Suppressor macrophage treated with lipopolysaccharide for 1 hour (primary cell): ENCODE data around the gene CDC34.
A peak's percentile ranks its signal among the peaks of the same experiment; 100 is the strongest.

Experiments
- DNase-seq, 3 donors: peaks; one replicate each; pipeline ENCODE4 v3.0.0-alpha.2; 2020 to 2022

Gene CDC34

DNA sequence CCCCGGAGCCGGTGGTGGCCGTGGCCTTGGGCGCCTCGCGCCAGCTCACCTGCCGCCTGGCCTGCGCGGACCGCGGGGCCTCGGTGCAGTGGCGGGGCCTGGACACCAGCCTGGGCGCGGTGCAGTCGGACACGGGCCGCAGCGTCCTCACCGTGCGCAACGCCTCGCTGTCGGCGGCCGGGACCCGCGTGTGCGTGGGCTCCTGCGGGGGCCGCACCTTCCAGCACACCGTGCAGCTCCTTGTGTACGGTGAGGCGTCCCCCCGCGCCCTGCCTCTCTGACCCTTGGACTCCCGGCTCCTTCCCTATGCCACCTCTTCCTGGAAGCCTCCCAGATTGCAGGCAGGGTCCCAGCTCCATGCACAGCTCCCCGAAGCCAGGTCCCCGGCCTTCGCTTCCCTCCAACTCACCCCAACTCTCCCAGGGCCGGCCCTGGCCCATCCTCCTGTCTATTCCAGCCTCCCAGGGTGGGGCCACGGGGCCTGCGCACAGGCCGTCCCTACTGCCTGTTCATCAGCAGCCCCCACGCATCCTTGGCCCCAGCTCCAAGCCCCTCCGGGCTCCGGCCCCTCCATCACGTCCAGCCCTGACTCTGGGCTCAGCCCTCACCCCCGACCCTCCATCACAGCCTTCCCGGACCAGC, 33.6 kb upstream of the CDC34 start:
- DNase-seq = peak in 1 of 3 donors; percentile 13

DNA sequence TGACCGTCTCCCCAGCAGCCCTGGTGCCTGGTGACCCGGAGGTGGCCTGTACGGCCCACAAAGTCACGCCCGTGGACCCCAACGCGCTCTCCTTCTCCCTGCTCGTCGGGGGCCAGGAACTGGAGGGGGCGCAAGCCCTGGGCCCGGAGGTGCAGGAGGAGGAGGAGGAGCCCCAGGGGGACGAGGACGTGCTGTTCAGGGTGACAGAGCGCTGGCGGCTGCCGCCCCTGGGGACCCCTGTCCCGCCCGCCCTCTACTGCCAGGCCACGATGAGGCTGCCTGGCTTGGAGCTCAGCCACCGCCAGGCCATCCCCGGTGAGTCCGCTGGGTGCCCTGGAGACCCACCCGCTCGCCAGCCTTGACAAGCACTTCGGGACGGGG, 33.1 kb upstream of the CDC34 start:
- DNase-seq = no peak

DNA sequence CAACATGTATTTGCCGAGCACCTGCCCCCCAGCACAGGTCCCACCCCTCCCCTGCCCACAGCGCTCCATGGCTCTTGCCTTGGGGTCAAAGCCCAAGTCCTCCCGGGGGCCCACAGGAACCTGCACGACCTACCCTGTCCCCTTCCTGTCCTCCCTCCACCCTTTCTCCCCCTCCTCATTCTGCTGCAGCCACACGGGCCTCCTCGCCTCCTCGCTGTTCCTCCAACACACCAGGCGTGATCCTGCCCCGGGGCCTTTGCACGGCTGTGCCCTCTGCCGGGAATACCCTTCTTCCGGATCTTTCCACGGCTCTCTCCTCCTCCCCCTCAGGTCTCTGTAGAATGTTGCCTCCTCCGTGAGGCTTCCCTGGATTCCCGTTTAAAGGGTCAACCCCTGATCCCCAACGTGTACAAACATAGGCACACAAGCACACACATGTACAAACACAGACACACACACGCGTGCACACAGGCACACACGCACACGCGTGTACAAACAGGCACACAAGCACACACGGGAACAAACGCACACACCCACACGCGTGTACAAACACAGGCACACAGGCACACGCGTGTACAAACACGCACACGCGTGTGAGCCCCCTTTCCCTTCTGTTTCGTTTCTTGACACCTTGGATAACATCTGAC, 32.5 kb upstream of the CDC34 start:
- DNase-seq = no peak

DNA sequence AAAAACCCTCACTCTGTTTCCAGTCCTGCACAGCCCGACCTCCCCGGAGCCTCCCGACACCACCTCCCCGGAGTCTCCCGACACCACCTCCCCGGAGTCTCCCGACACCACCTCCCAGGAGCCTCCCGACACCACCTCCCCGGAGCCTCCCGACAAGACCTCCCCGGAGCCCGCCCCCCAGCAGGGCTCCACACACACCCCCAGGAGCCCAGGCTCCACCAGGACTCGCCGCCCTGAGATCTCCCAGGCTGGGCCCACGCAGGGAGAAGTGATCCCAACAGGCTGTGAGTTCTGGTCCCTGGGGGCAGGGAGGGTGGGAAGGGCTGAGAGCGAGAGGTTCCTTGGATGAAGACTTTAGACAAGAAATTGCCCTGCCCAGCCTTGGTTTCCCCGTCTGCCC, 29.9 kb upstream of the CDC34 start:
- no peak for DNase-seq

DNA sequence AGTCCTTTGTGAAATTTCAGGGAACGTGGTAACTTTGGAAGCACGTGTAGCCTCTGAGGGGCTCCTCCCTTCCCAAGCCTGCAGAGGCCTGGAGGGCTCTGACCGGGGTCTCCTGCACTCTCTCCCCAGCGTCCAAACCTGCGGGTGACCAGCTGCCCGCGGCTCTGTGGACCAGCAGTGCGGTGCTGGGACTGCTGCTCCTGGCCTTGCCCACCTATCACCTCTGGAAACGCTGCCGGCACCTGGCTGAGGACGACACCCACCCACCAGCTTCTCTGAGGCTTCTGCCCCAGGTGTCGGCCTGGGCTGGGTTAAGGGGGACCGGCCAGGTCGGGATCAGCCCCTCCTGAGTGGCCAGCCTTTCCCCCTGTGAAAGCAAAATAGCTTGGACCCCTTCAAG, 26.9 kb upstream of the CDC34 start:
- DNase-seq = no peak

DNA sequence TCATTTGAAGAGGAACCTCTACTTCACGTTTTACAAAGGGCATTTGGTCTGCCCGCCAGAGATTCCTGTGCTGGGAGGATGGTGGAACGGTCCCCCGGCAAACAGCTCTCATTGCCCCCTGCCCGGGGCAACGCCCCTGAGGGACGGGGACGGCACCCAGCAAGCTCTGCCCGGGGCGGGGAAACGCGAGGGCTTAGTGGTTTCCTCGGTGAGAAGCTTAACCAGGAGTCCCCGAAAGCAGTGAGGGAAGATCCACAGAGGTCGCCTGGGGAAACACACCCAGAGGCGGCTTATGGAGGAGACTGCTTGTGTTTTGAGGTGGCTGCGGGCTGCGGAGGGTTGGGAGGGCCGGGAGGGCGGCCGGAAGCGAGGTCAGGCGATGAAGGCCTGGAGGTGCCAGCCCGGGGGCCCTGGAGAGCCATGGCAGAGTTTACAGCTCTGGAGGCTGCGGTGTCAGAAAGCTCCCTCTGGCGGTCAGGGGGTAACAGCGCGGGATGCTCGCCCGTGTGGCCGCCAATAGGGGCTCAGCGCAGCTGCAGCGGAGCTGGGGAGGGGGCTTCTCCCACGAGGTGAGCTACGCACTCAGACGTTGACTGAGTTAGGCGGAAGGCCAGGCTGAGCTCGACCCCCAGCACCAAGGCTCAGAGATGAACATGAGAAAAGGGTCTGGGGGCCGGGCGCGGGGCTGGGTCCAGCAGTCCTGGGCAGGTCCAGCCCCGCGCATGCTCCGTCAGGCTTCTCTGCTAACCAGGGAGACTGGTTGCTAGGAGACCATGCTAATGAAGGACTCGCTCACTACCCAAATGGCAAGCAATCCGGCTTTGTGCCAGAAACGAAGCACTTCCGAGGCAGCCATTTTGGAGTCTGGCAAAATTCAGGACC, 24.9 kb upstream of the CDC34 start:
- peak; percentile 86 to 98 (median 91) for DNase-seq

DNA sequence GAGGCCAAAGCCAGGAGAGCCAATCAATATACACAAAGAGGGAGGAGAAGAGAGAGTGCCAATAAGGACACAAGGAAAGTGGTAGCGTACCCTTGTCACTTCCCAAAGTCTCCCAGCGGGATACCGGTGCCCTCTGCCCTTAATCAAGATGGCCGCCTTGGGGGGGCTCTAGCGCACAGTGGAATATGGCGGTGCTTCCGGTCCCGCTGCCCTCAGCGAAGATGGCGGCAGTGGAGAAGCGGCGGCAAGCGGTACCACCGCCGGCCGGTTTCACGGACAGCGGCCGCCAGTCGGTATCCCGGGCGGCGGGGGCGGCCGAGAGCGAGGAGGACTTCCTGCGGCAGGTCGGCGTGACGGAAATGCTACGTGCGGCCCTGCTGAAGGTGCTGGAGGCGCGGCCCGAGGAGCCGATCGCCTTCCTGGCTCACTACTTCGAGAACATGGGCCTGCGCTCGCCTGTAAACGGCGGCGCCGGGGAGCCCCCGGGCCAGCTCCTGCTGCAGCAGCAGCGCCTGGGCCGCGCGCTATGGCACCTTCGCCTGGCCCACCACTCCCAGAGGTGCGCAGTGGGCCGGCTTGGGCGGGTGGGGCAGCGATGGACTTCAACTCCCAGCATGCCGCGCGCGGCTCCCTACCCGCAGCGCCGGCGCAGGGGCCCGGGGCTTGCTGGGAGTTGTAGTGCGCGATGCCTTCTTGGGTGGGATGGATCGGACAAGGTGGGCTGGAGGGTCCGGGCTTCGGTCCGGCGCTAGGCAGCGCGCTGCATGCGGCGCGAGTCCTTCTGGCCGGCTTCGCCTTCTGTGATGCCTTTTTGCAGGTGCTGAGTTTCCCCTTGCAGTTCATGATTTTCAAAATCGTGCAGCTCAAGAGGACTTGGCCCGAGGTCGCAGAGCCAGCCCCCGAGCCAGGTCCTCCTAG, 24.0 kb upstream of the CDC34 start, which contains the start of gene TPGS1:
Gene TPGS1, plus strand, starts transcription at position 212 of the 918 bp plus-strand sequence. Its CDS starts 10 bp downstream, at position 222.
- DNase-seq = peak; percentile 97 to 100 (median 100)

DNA sequence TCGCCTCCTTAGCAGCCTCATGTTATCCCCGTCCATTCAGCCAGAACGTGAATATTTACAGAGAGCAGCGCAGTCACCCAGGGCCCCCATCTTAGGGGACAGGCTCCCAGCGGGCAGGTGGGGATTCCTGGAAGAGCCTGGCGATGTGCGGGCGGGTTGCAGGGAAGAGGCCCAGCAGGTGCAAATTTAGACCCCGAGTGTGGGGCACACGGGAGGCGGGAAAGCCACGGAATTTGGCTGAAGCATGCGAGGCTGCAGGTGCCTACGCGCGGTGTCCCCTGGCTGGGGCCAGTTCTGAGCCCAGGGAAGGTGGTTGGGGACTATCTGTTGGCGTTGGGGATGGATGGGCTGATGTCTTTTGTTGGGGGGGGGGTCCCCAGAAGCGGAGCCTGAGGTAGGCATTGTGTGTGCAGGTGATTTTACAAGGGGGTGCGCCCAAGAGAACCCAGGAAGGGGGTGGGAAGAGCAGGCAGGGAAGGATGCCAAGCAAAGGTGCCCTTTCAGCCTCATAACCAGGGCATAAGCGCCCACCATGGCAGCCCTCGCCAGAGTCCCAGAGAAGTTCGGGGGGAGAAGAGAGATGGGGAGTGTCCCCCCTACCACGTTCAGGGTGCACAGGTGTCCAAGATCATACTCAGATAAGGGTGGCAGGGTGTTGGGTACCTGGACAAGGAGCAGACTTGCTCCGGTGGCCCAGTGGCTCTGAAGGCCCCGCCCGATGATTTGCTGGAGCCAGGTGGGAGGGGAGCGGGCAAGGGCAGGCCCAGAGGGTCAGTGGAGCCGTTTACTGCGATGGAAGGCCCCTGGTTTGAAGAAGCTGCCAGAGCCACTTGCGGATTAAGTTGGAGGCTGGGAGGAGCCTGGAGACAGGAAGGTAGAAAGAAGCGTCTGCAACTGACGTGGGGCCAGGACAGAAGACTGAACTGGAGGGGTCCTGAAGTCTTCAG, 23.1 kb upstream of the CDC34 start:
- no peak for DNase-seq

DNA sequence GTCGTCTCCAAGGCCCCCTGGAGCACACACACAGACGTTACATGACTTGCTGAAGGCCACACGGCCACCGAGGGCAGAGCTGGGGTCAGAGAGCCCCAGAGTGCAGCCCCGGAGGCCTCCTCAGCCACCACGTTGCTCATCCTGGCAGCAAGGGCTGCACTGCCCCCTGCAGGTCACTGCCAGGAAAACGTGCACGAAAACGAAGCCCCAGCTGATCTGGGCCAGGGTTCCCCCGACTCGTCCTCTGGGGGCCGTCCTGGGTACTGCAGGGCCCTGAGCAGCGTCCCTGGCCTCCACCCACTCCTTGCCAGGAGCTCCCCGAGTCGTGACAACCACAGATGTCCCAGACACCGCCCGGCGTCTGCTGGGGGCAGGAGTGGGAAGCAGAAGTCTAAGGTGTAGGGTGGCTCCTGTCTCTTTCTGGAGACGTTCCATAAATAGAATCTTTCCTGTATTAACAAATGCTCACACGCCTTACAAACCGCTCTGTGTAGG, 20.9 kb upstream of the CDC34 start:
- DNase-seq = peak; percentile 94 to 97 (median 96)

DNA sequence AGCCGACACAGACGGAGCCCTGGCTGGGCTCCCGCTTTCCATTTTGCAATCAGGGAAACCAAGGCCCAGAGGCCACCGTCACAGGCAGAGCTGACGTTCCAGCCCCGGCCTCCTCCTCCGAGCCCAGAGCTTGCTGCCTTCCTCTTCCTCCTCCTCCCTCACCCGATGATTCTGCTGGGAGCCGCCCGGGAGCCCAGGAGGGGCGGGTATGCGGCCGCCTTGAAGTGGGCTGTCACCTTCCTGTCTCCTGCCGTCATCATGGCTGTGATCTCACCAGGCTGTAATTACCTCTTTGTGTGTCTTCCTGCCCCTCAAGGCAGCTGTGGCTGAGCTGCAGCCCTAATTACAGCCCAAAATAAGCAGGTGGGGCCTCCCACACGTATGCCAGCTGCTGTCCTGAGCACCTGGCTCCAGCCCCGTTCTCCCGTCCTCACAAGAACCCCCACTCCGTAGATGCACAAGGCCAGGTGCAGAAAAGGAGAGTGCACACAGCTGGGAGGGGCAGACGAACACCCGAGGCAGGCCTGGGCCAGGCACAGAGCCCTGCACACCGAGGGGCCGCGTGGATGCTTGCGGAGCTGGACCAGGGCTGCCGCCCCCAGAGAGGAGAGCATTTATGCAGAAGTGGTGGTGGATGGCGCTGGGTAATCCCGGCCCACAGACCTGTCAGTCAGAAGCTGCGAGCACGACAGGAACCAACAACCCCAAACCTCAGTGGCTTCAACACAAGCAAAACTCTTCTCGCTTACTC, 20.3 kb upstream of the CDC34 start:
- peak; percentile 80 to 89 (median 85) for DNase-seq

DNA sequence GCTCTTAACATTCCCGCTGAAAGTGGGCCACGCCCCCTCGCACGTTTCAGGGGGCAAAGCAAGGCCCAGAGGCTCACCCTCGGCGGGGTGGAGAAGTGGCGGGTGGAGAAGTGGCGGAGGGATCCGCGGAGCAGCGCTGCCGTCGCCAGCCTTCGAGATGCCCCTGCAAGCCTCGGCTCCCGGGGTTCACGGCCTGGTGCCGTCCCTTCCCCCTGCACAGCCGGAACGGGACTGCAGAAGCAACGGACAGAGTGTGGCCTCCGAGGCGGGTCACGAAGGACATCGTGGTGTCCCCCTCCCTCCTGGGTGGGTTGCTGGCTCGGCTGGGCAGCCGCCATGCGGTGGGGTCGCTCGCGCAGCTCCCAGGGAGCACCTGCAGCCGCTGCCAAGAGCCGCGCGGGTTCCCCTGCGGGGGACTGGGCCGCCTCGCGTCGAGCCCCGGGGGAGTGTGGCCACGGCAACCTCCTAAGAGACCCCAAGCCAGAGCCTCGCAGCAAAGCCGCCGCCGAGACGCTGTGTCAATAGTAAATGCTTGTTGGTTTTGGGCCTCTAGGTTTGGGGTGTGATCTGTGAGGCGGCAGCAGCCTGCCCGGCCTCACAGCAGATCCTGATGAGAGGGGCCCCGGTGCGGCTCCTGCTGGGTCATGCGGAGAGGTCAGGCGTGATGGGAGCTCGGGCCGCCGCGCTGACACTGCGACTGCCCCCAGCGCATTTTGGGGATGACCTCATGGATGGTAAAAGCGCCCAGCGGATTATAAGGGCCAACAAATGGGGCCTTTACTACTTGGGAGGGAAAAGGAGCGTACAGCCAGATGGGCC, 18.8 kb upstream of the CDC34 start:
- DNase-seq = no peak

DNA sequence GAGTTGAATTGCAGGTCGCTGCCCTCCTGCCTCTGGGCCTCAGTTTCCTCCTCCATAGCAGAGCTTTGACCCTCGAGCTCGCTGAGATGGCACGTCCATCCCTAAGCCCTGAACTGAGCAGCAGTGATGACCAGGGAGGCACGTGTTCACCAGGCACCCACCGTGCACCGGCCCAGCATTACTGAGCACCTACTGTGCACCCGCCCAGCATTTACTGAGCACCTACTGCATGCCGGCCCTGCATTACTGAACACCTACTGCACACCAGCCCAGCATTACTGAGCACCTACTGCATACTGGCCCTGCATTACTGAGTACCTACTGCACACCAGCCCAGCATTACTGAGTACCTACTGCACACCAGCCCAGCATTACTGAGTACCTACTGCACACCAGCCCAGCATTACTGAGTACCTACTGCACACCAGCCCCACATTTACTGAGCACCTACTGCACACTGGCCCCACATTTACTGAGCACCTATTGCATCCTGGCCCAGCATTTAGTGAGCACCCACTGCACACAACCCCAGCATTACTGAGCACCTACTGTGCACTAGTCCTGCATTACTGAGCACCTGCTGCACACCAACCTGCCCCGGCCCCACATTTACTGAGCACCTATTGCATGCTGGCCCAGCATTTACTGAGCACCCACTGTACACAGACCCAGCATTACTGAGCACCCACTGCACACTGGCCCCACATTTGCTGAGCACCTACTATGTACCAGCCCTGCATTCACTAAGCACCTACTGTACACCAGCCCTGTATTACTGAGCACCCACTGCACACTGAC, 18.0 kb upstream of the CDC34 start:
- no peak for DNase-seq

DNA sequence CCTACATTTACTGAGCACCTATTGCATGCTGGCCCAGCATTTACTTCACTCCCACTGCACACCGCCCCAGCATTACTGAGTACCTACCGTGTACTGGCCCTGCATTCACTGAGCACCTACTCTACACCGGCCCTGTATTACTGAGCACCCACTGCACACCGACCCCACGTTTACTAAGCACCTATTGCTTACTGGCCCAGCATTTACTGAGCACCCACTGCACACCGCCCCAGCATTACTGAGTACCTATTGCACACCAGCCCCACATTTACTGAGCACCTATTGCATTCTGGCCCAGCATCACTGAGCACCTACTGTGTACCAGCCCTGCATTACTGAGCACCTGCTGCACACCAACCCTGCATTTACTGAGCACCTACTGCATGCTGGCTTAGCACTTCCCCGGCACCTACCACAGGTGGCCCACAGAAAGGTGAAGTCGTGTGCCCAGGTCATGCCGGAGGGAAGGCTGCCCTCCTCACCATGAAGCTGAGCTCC, 17.3 kb upstream of the CDC34 start:
- DNase-seq = no peak

DNA sequence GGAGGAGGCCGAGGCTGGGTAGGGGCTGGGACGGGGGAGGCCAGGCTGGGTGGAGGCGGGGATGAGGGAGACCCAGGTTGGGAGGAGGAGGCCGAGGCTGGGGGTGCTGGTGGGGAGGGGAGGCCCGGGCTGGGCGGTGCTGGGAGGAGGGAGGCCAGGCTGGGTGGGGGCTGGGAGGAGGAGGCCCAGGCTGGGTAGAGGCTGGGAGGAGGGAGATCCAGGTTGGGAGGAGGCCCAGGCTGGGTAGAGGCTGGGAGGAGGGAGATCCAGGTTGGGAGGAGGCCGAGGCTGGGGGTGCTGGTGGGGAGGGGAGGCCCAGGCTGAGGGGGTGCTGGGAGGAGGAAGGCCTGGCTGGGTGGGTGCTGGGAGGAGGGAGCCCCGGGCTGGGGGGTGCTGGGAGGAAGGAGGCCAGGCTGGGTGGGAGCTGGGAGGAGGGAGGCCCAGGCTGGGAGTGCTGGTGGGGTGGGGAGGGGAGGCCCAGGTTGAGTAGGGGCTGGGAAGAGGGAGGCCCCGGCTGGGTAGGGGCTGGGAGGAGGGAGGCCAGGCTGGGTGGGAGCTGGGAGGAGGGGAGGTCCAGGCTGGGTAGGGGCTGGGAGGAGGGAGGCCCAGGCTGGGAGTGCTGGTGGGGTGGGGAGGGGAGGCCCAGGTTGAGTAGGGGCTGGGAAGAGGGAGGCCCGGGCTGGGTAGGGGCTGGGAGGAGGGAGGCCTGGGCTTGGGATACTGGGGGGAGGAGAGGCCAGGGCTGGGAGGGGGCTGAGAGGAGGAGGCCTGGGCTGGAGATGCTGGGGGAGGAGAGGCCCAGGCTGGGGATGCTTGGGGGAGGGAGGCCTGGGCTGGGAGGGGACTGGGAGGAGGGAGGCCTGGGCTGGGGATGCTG, 13.6 kb upstream of the CDC34 start:
- no peak for DNase-seq

DNA sequence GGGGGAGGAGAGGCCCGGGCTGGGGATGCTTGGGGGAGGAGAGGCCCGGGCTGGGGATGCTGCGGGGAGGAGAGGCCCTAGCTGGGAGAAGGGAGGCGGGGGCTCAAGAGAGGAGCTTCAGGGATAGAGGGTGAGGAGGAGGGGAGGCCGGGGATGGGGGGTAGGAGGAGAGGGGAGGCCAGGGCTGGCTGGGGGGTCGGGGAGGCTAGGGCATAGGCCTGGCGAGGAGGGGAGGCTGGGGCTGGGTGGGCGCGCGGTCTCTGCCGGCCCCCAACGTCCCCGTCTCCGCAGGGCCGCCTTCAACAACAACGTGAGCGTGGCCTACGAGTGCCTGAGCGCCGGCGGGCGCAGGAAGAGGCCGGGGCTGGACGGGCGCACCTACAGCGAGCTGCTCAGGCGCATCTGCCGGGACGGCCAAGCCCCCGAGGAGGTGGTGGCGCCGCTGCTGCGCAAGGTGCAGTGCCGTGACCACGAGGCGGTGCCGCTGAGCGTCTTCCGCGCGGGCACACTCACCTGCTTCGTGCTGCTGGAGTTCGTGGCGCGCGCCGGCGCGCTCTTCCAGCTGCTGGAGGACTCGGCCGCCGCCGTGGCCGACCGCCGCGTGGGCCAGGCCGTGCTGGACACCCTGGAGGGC, 12.8 kb upstream of the CDC34 start:
- no peak for DNase-seq

DNA sequence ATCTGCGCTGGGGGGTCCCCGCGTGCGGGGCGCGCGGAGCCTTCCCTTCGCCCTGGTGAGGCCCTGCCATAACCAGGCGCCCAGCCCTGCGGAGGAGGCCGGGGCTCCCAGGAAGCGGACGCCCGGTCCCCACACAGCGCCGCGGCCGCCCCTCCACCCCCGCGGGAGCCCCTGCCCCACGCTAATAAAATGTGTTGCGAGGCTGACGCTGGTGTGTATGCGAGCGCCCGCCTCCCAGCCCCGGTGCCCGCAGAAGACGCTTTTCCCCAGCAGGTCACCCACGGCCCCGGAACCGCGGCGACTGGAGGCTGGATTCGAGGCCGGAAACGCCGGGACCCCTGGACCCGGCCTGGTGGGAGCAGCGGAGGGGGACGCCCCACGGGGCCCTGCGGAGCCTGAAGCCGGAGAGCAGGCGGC, 12.1 kb upstream of the CDC34 start:
- no peak for DNase-seq

DNA sequence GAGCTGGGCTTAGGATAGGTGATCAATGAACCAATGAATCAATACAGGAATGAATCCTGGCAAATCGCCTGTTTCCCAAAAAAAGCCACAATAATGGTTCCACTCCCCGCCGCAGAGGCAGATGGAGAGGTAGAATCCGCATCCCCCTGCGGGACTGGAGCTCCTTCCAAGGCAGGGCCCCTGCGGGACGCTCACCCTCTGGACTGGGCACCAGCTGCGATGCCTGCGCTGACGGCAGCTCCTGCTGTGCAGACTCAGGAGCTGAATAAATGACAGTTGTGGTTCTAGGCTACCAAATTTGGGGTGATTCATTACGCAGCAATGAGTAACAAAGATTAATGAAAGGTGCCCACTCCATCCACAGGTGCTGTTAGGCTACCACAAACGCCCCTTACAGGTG, 8.8 kb upstream of the CDC34 start:
- DNase-seq = no peak
